Midbrain (tissue), 1 donor: ENCODE measurements around the gene KATNB1.
"Not testable (repeated sequence)": the region's sequence is repeated elsewhere in the genome, so short reads cannot be mapped to it uniquely, and the experiment has no call there.

Source experiments
- DNase-seq: peaks from one replicate; lab custom pipeline; 2025; lab: John Stamatoyannopoulos, UW

KATNB1 gene

DNA sequence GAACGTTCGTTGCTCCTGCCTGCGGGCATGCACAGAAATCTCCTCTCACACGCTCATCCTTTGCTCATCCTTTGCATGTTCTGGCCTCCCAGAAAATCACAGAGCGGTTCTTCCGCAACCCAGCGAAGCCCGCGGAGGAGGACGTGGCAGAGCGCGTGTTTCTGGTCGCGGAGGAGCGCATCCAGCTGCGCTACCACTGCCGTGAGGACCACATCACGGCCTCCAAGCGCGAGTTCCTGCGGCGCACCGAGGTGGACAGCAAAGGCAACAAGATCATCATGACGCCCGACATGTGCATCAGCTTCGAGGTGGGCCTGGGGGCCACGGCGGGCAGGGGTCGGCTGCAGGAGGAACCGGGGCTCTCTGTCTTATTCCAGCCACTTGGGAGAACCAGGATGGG is 9.6 kb upstream of the KATNB1 start:
- DNase-seq: no peak

DNA sequence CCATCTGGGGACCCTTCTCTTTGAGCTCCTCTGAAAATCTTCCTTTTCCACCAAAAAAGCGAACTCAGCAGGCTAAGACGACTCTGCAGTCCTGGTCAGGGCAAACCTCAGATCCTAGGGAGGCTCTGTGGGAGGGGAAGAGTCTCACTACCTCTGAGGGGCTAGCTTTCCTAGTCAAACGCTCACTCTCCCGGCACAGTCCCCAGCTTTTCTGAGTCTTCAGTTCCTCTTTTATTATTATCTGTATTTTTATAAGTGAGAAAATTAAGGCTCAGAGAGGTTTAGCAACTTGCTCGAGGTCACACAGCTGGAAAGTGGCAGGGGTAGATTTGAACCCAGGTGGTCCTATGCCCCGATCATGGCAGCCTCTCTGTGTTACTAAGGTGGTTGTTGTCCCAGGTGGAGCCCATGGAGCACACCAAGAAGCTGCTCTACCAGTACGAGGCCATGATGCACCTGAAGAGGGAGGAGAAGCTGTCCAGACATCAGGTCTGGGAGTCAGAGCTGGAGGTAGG is 9.1 kb upstream of the KATNB1 start:
- no peak for DNase-seq

DNA sequence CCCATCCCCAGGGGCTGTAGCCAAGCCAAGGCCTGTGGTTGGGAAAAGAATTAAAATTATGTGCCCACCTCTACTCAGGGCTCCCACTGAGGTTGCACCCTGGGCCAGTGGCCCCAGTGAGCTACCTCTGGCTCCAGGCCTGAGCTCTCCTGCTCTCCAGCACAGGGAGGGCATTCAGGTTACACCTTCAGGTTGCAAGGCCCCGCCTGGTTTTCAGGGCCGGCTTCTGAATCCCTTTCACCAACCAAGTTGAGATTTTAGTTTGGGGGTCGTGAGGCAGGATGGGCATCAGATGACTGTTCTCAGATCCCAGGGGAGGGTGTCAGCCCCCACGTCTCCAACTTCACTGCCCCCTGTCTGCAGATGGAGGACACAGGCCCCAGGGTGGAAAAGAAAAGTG is 8.0 kb upstream of the KATNB1 start:
- no peak for DNase-seq

DNA sequence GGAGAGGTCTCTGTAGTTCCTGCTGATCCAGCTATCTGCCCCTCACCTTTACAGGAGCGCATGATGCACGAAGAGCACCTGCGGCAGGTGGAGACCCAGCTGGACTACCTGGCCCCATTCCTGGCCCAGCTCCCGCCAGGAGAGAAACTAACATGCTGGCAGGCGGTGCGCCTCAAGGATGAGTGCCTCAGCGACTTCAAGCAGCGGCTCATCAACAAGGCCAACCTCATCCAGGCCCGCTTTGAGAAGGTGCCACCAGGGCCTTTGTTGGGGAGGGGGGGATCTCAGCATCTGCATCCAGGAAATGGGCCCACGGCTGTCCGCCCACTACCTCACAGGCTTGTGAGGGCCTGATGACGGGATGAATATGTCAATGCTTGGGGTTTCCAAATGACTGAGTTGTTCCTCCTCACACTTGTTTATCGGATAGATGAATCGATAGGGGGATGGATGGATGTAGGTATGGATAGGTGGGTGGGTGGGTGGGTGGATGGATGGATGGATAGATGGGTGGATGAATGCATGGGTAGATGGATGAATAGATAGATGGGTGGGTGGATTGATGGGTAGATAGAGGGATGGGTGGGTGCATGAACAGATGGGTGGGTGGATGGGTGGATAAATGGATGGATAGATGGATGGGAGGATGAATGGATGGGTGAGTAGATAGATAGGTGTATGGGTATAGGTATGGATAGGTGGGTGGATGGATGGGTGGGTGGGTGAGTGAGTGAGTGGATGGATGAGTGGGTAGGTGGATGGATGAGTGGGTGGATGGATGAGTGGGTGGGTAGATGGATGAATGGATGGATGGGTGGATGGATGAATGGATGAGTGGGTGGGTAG is 7.0 kb upstream of the KATNB1 start:
- DNase-seq: no peak

DNA sequence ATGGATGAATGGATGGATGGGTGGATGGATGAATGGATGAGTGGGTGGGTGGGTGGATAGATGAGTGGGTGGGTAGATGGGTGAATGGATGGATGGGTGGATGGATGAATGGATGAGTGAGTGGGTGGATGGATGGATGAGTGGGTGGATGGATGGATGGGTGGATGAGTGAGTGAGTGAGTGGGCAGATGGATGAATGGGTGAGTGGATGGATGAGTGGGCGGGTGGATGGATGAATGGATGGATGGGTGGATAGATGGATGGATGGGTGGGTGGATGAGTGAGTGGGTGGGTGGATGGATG is 6.4 kb upstream of the KATNB1 start:
- no peak for DNase-seq

DNA sequence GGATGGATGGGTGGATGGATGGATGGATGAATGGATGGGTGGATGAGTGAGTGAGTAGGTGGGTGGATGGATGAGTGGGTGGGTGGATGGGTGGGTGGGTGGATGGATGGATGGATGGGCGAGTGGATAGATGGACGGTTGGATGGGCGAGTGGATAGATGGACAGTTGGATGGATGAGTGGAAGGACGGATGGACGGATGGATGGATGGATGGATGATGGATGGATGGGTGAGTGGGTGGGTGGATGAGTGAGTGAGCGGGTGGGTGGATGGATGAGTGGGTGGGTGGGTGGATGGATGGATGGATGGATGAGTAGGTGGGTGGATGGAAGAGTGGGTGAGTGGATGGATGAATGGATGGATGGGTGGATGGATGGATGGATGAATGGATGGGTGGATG is 5.7 kb upstream of the KATNB1 start:
- not testable (repeated sequence) for DNase-seq

DNA sequence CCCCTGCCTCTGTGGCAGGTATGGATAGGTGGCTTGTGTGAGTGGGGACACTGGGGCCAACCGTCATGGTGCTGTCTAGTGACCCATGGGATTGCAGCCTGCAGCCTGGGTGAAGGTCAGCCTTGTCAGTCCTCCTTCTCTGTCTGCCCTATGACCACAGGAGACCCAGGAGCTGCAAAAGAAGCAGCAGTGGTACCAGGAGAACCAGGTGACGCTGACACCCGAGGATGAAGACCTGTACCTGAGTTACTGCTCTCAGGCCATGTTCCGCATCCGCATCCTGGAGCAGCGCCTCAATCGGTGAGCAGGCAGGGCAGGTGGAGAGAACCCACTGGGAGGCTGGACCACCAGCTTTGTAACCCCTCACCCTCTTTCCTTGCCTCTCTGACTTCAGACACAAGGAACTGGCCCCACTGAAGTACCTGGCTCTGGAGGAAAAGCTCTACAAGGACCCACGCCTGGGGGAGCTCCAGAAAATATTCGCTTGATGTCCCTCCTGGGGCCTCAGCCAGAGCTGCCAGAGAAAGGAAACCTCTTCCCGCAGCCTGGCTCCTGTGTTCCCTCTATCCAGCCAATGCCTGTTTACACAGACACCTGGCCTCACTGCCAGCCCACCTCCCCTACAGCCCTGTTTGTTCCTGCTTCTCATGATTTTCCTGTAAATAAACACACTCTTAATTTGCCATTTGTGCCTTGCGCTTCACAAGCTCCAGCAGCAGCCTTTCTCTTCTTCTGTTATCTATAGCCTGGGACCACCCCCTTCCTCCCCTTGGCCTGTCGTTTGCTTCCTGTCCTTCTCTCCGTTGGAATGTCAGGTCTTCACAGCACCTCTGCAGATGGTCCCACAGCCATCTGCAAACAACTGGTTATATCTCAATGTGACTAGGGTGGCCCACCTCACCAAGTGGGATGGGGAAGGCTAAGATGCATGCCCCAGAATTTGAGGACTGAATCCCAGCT is 4.5 kb upstream of the KATNB1 start:
- DNase-seq: no peak

DNA sequence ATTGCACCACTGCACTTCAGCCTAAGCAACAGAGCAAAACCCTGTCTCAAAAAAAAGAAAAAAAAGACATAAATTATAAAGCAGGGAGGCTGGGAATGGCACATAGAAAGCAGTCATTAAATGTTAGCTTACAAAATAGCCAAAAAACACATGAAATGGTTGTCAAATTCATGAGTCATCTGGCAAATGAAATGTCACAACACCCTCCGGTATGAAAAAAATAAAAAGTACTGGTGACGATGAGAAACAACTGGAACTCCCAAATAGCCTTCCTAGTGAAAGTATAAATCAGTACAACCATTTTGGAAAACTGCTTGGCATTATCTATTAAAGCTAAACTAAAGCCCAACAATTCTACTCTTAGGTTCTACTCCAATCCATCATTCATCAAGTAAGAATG is 3.5 kb upstream of the KATNB1 start:
- no peak for DNase-seq

DNA sequence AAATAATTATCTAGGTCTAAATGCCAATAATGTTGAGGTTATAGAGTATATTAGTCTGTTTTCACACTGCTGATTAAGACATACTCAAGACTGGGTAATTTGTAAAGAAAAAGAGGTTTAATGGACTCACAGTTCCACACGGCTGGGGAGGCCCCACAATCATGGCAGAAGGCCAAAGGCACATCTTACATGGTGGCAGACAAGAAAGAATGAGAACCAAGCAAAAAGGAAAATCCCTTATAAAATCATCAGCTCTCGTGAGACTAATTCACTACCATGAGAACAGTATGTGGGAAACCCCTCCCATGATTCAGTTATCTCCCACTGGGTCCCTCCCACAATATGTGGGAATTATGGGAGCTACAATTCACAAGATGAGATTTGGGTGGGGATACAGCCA is 2.9 kb upstream of the KATNB1 start:
- no peak for DNase-seq

DNA sequence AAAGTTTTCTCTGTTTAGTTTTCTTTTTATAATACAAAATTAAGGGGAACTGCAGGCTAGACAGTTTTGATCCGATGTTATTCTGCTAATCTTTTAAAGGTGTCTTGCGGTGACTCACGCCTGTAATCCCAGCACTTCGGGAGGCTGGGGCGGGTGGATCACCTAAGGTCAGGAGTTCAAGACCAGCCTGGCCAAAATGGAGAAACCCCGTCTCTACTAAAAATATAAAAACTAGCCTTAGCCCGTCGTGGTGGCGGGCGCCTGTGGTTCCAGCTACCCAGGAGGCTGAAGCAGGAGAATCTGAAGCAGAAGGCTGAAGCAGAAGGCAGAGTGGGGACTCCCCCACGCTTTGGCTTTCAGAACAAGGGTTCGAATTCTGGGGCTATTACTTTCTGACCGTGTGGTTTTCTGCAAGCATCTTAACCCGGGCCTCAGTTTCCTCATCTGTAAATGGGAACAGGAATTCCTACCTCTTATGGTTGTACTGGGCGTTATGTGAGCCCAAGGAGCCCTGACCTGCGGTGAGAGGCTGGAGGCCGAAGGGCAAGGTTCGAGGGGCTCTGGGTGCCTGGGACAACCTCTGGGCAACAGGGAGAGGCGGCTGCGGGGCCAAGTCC is 1.2 kb upstream of the KATNB1 start:
- no peak for DNase-seq

DNA sequence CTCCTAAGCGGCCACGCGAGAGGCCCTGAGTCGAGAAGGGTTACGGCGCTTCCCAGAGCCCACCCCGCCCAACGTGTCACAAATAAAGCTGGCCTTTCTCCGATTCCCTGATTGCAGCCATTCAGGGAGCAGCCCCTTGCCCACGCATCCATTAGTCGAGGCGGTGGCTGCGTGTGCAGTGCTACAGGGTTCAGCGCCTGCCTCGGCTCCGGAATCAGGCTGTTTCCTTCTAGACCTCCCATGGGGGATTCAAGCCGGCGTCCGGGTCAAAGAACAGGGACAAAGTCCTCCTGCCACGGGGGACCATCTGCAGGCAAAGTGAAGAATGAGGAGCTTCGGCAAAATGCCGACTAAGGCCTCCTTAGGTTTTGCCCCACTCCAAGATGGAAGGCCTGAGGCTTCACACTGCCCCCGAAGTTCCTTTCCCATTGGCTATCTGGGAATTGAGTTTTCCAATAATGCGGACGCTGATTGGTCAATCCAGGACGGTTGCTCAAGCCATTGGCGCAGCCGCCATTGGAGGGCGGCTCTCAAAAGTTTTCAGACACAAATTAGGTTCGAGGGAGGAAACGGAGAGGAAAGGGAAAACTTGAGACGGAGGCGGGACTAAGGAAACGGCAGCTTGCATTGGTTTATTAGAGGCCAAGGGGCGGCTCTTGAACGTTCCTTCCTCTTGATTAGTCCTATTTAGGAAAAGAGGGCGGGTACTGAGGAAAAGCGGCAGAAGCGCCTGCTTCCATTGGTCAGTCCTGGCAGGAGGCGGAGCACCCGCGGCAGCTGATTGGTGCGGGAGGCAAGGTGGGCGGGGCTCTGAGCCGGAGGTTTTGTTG is 430 bp upstream of the KATNB1 start:
- peak; percentile 100 for DNase-seq

DNA sequence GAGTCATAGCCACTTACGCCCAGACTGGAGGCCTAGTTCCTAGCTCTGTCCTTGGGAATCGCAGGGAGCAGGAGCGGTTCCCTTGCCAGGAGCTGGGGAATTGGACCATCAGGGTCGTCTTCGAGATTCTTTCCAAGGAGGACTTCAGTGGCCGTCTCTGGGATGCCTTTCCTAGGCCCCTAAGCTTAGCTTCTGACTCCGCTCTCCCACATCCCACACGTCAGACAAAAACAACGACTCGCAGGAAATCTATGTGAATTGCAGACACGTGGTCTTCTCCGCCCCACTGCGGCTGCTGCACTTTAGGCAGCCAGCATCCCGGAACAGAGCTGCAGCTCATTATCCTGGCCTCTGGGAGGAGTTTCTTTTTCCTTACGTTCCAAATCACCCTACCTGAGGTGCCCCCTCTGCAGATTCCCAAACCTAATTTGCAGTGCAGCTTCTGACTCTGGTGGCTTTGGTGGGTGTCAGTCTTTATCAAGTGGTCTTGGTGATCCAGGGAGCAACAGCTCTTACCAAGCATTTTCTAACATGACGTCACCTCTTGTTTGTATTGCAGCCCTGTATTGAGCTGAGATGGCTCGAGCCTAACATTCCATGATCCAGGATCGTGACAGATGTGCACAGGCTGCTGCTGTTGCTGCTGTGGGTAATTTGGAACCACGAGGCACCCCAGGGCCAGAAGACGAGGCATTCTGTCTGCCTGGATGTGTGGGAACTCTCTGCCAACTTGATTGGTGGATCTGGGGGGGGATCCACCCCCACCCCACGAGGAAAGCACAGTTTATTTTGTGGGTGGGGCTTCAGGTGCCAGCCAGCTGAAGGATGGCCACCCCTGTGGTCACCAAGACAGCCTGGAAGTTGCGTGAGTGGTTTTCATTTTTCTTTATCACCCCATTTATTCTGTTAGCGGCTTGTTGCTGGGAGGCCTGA is 1.1 kb downstream of the KATNB1 start:
- DNase-seq: peak; percentile 30

DNA sequence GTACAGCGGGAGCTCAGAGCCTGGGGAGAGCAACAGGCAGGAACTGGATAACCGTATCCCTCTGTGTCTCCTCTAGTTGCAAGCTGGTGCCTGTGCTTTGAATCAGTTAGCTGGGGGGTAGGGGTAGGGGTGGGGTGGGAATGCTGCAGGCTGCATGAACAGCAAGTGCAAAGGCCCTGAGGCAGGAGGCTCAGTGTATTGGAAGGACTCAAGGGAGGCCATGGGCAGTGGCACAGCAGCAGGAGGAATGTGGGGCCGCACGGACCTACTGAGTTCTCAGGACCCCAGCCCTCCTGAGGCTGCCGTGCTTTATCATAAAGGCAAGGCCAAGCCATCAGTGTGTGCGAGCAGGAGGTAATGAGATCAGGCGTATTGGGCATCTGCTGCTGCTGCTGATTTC is 3.3 kb downstream of the KATNB1 start:
- no peak for DNase-seq

DNA sequence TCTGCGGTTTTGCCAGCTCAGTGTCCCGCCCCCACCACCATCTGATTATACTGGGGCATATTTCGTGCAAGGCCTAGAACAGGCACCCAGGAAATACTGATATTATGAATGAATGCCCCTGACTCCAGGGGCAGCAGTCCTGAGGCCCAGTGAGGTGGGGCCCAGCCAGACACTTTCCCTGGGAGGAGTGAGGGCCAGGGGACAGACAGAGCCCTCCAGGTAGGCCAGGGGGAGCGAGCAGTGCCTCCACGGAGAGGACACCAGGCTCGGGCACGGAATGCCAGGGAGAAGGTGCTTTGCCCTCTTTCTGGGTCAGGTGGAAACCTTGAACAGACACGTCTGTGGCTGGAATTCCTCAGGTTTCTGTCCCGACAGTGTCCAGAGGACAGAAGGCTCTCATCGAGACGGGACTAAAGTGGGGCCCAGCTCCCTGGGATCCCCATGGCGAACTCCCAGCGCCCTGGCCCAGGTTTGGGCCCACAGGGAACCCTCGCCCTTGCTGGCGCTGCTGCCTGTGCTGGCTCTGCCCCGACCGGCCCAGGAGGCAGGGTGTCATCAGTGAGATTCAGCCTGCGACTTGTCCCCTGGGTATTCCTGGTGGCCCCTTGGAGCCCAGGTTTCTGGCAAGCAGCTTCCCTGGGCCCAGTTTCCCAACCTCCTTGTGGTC is 4.3 kb downstream of the KATNB1 start:
- no peak for DNase-seq

DNA sequence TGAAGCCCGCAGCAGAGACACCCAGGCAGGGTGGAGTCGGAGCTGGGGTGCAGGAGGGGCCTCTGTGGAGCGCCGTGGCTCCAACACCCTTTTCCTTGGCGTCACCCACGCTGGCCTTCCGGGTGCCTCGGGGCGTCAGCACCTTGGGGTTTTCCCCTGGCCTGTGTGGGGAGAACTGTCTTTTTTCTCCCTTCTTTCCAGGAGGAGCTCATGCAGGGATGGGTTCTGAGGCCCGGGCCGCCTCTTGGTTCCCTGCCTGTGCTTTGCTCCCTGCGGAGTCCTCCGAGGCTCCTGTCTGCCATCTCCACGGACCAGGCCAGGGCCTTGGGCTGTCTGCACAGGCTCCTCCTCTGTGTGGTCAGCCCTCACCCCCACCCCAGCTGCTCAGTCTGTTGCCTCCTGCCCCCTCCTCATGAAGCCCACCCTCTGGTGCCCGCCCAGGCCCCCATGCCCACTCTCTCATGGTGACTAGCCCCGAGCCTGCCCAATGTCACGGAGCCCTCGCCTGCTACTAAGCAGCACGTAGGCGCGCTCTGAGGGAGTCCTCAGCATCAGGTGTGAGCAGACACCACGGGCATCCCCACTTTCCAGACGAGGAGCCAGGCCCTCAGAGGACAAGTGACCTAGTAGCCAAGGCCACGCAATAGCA is 5.0 kb downstream of the KATNB1 start:
- no peak for DNase-seq

DNA sequence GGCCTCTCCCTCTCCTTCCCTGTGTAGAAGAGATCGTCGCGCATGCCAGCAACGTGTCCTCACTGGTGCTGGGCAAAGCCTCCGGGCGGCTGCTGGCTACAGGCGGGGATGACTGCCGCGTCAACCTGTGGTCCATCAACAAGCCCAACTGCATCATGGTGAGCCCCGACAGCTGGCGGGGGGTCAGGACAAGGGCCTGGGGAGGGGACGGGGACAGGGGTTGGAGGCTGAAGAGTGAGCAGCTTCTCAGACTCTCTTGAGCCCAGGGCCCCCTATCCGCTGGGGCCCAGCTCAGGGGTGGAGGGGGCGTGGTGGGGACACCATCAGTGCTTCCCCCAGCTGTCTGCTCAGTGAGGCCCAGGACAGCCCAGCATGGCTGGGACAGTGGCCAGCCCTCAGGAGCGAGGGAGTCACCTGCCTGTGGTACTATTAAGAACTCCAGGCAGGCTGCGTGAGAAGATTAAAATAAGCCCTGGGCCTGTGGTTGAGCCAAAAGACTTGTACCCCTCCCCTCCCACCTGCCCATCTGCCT is 6.2 kb downstream of the KATNB1 start:
- DNase-seq: no peak

DNA sequence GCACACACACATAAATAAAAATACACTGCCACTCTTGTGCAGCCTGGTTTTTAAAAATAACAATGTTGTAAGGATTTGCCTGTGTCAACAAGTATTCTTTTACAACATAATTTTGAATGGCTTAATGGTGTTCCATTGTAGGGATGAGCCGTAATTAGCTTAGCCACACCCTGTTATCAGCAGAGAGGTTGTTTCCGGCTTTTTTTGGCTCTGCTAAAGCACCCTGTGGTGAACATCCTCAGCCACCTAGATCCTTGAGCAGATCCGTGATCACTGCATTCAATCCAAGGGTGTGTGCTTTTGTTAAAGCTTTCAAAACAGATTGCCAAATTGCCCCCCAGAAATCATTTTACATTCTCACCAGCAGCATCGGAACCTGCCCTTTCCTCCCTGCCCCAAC is 7.0 kb downstream of the KATNB1 start:
- DNase-seq: no peak

DNA sequence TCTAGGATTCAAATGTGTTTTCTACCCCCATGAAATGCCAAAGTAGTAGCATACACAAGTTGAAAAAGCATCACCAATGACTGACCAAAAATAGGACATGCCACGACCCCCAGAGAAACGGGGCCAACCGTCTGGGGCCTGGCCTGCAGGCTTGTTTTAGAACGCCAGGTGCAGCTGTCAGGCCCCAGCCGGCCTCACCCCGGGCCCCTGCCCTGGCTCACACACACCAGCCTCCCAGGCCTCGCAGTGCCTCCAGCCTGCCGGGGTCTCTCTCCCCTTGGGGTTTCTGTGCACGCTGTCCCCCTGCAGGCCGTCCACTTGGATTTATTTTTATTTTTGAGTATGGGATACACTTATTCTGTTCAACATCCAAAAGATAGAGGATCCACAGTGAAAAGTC is 7.9 kb downstream of the KATNB1 start:
- no peak for DNase-seq
